ENCODE results near the gene ASIC4.

ASIC4 gene

GRCh38 chr2:219562049-219563020 lies 48.1 kb downstream of the ASIC4 start:
- ChIA-PET POLR2A (no interaction called here), CTCF (interaction anchor here (1.1 to 5.3 kb wide), 11 partner anchors 9 to 160 kb away, joined by 3 to 66 read pairs (median 13); partner anchors contain the start of genes CHPF, INHA, OBSL1 and STK11IP)
- no peak for DNase-seq (ENCODE audit: extremely low spot score)
- TF ChIP-seq CTCF (IDR thresholded peaks at IDR 0.05; ENCODE audit: control extremely low read depth, extremely low read depth, low read depth, missing control alignments), result no peak

- POLR2A ChIA-PET, result no interaction called here
- no peak for TF ChIP-seq CTCF (IDR thresholded peaks at IDR 0.05; ENCODE audit: control extremely low read depth, extremely low read depth, low read depth, missing control alignments)
- no peak for DNase-seq (ENCODE audit: extremely low spot score)
- CTCF ChIA-PET, result interaction anchor here (1.2 to 5.3 kb wide), 3 partner anchors 13 to 161 kb away, joined by 3 to 66 read pairs (median 38); partner anchors contain the start of genes CHPF and TMEM198
Measured at GRCh38 chr2:219563271-219563928, 49.1 kb downstream of the ASIC4 start.

- no peak for DNase-seq (ENCODE audit: extremely low spot score)
- no peak for TF ChIP-seq CTCF (IDR thresholded peaks at IDR 0.05; ENCODE audit: control extremely low read depth, extremely low read depth, low read depth, missing control alignments)
- ChIA-PET POLR2A (no interaction called here), CTCF (interaction anchor here (1.4 to 2.3 kb wide), 2 partner anchors 10 to 35 kb away, joined by 3 to 7 read pairs; no protein-coding TSS in a partner anchor)
Measured at GRCh38 chr2:219565130-219566080, 51.1 kb downstream of the ASIC4 start.

GRCh38 chr2:219566640-219567039 lies 52.4 kb downstream of the ASIC4 start:
- CTCF ChIA-PET, result interaction anchor here (1.4 to 2.3 kb wide), 2 partner anchors 11 to 37 kb away, joined by 3 to 7 read pairs; no protein-coding TSS in a partner anchor

GRCh38 chr2:219567131-219567530 lies 52.8 kb downstream of the ASIC4 start:
- no peak for DNase-seq (ENCODE audit: extremely low spot score)
- ChIA-PET CTCF (interaction anchor here (2.3 kb wide), 1 partner anchor 12 kb away, joined by 7 read pairs; no protein-coding TSS in a partner anchor), POLR2A (no interaction called here)
- TF ChIP-seq CTCF (IDR thresholded peaks at IDR 0.05; ENCODE audit: control extremely low read depth, extremely low read depth, low read depth, missing control alignments), result no peak

More at GRCh38 chr2:219566640-219567039, 52.4 kb downstream of the ASIC4 start:
- POLR2A ChIA-PET, result no interaction called here
- no peak for DNase-seq (ENCODE audit: extremely low spot score)
- no peak for TF ChIP-seq CTCF (IDR thresholded peaks at IDR 0.05; ENCODE audit: control extremely low read depth, extremely low read depth, low read depth, missing control alignments)
